ENCODE measurements around the gene VTI1A.

DNA sequence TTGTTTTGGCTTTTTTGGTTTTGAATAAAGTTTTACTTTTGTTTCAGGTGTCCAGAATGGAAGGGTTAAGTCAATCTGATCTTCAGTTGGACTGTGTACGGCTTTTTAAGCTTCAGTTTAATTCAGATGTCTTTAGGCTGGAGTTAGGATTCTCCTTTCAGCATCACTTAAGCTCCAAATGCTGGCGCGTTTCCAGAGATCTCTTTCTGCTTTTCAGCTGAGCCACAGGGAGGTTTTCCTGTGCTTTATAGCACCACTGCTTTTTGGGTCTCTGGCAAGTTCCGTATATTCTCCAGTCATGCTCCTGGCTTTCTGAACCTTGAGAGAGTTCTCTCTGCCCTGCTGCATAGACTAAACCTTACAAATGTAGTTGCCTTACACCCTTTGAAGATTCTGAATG is 60.0 kb downstream of the VTI1A start:
- TF ChIP-seq, protein P1, sequence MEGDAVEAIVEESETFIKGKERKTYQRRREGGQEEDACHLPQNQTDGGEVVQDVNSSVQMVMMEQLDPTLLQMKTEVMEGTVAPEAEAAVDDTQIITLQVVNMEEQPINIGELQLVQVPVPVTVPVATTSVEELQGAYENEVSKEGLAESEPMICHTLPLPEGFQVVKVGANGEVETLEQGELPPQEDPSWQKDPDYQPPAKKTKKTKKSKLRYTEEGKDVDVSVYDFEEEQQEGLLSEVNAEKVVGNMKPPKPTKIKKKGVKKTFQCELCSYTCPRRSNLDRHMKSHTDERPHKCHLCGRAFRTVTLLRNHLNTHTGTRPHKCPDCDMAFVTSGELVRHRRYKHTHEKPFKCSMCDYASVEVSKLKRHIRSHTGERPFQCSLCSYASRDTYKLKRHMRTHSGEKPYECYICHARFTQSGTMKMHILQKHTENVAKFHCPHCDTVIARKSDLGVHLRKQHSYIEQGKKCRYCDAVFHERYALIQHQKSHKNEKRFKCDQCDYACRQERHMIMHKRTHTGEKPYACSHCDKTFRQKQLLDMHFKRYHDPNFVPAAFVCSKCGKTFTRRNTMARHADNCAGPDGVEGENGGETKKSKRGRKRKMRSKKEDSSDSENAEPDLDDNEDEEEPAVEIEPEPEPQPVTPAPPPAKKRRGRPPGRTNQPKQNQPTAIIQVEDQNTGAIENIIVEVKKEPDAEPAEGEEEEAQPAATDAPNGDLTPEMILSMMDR (IDR thresholded peaks at IDR 0.05; ENCODE audit: control extremely low read depth in 1 of 3, insufficient read depth in 1 of 3, low read depth in 1 of 3, low read length in 3 of 3): no peak
- TF ChIP-seq POLR2A (IDR thresholded peaks at IDR 0.05; ENCODE audit: control extremely low read depth in 1 of 2, low read depth in 2 of 2, low read length in 2 of 2) (no peak), EZH2 (IDR thresholded peaks at IDR 0.05; ENCODE audit: low read depth, low read length, severe bottlenecking) (no peak), GABPA (IDR thresholded peaks at IDR 0.05; ENCODE audit: borderline replicate concordance, insufficient read depth, low read length) (no peak), CBX8 (IDR thresholded peaks at IDR 0.05; ENCODE audit: borderline replicate concordance, low read depth, low read length) (no peak), SP1 (IDR thresholded peaks at IDR 0.05; ENCODE audit: low read depth, low read length) (no peak), EP300 (IDR thresholded peaks at IDR 0.05; ENCODE audit: borderline replicate concordance in 1 of 2, low read depth in 2 of 2, low read length in 2 of 2) (no peak), TAF1 (IDR thresholded peaks at IDR 0.05; ENCODE audit: low read depth, low read length) (no peak), MAFK (IDR thresholded peaks at IDR 0.05; ENCODE audit: low read depth, low read length) (no peak), SIX5 (IDR thresholded peaks at IDR 0.05; ENCODE audit: low read depth, low read length) (no peak), HDAC2 (IDR thresholded peaks at IDR 0.05; ENCODE audit: borderline replicate concordance in 1 of 2, low read depth in 2 of 2, low read length in 2 of 2) (no peak)
- TF ChIP-seq, protein P2, sequence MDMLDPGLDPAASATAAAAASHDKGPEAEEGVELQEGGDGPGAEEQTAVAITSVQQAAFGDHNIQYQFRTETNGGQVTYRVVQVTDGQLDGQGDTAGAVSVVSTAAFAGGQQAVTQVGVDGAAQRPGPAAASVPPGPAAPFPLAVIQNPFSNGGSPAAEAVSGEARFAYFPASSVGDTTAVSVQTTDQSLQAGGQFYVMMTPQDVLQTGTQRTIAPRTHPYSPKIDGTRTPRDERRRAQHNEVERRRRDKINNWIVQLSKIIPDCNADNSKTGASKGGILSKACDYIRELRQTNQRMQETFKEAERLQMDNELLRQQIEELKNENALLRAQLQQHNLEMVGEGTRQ (IDR thresholded peaks at IDR 0.05; ENCODE audit: low read length): no peak
